K562 (cell line): ENCODE data around the gene ZC3H18. TPM values are rescaled to one million over a fixed set of nuclear protein-coding genes. Genes with fewer than 3 reads are reported as not detected.
A peak's percentile ranks its signal among the peaks of the same experiment; 100 is the strongest.

Source experiments
- CHD7 ChIP-seq: fragments of 200-600 bp; sonication (generic); IDR thresholded peaks from one replicate; pipeline ENCODE4 v1.6.1; 2012; ENCODE audit warnings: mild to moderate bottlenecking, low read depth, low read length, inconsistent platforms
- ETV1 ChIP-seq: fragments of 450-650 bp; conservative IDR thresholded peaks from 2 replicates; pipeline ENCODE4 v1.6.1; 2016; ENCODE audit warnings: missing genetic modification characterization, control low read depth, low read depth, missing compliant biosample characterization
- KLF1 ChIP-seq: fragments of 450-650 bp; IDR thresholded peaks from 2 replicates; pipeline ENCODE4 v1.6.1; 2016; ENCODE audit warnings: missing genetic modification characterization, missing compliant biosample characterization
- MLLT1 ChIP-seq, 2 experiments: fragments of 450-650 bp; IDR thresholded peaks; 2 replicates each; pipeline ENCODE4 v1.6.1; 2016
- PKNOX1 ChIP-seq: fragments of 450-650 bp; IDR thresholded peaks from 2 replicates; pipeline ENCODE4 v1.6.1; 2016
- RBM22 ChIP-seq: fragments of 200-400 bp; formaldehyde crosslinking; IDR thresholded peaks from 2 replicates; pipeline ENCODE4 v1.6.1; 2018; ENCODE audit warnings: low read length, low read depth; ENCODE audit not compliant: poor library complexity, severe bottlenecking
- SMAD4 ChIP-seq: fragments of 250-450 bp; sonication (Bioruptor Pico); conservative IDR thresholded peaks from 2 replicates; pipeline ENCODE4 v1.8.0; 2021; ENCODE audit warnings: inconsistent platforms, mild to moderate bottlenecking, moderate library complexity
- YY1 ChIP-seq, 3 experiments: IDR thresholded peaks; 2 replicates each; pipeline ENCODE4 v1.6.1; 2011; ENCODE audit warnings: low read length in 2 of 3, mild to moderate bottlenecking in 2 of 3, moderate library complexity in 2 of 3, borderline replicate concordance in 1 of 3, control low read depth in 1 of 3, low read depth in 1 of 3; ENCODE audit not compliant: insufficient read depth in 3 of 3, insufficient replicate concordance in 2 of 3, control insufficient read depth in 1 of 3, insufficient read length in 1 of 3; ENCODE audit errors: extremely low read depth in 1 of 3
- ZBTB1 ChIP-seq: sonication (generic); formaldehyde crosslinking; IDR thresholded peaks from 2 replicates; pipeline ENCODE4 v1.8.1; 2023; ENCODE audit warnings: missing genetic modification reagents, low read depth, mild to moderate bottlenecking, borderline replicate concordance
- ZNF280B ChIP-seq: fragments of 250-450 bp; sonication (Bioruptor Pico); IDR thresholded peaks from 2 replicates; pipeline ENCODE4 v1.5.1; 2021; ENCODE audit warnings: mild to moderate bottlenecking
- polyA plus RNA-seq, 8 experiments: library from polyadenylated mRNA; depleted of rRNA in 4 of 8; stranded (reverse) in 5 of 8; unstranded in 3 of 8; fragments of >200 nt; fragmentation: Nextera tagmentation in 2 of 8; fragmentation: Illumina TruSeq in 1 of 8; extraction: Ambion mirVana in 2 of 8; extraction: Trizol in 1 of 8; gene quantifications; 2 replicates each; pipeline versions ENCODE4 v1.2.1 to v1.2.3, GENCODE V29; 2011 to 2014; ENCODE audit warnings: inconsistent platforms in 1 of 8, missing spikeins in 1 of 8
- total RNA-seq, 7 experiments: library from RNA; depleted of rRNA in 6 of 7; stranded (reverse); fragments of >200 nt in 6 of 7; fragmentation: Illumina TruSeq in 2 of 7; extraction: Trizol in 2 of 7; gene quantifications; 2 replicates each; pipeline versions ENCODE4 v1.2.1 to v1.2.3, GENCODE V29; 2011 to 2021; ENCODE audit warnings: low replicate concordance in 1 of 7

ZC3H18 gene
- total and polyA plus RNA-seq, 9 of the 15 experiments (the other 6 are each of a cell fraction or from before 2014, with no cell fraction given): 1.7 to 88.7 (median 26.9) TPM

- TF ChIP-seq CHD7: peak; percentile 29
- no peak for TF ChIP-seq ZBTB1 (CRISPR knock-in tag)
- TF ChIP-seq RBM22: peak; percentile 24
- peak; percentile 67; the same call in 1 of the 2 replicates for TF ChIP-seq SMAD4
- peak; percentile 23; the same call in 1 of the 2 replicates for TF ChIP-seq PKNOX1
- no peak for TF ChIP-seq KLF1 (tag)
- TF ChIP-seq YY1 (IDR thresholded peaks at IDR 0.05; ENCODE audit: borderline replicate concordance in 1 of 3, control insufficient read depth in 1 of 3, extremely low read depth in 1 of 3, insufficient read depth in 3 of 3, insufficient read length in 1 of 3, insufficient replicate concordance in 2 of 3, low read depth in 1 of 3, low read length in 2 of 3): peak in 1 of 3 experiments; percentile 30
- peak; percentile 58 for TF ChIP-seq ETV1
- peak in 1 of 2 experiments; percentile 67; a peak in 2 of 4 replicates for TF ChIP-seq MLLT1 (IDR thresholded peaks at IDR 0.05)
- TF ChIP-seq ZNF280B (CRISPR knock-in tag): no peak
Observed at GRCh38 chr16:88628512-88628974, 58.3 kb downstream of the ZC3H18 start (continued).
